Neural crest cell (in vitro differentiated cells): ENCODE measurements around the gene EIF3M. TPM values are rescaled to one million over a fixed set of nuclear protein-coding genes. Genes with fewer than 3 reads are reported as not detected.

Source experiments
- DNase-seq: peaks from one replicate; pipeline ENCODE4 v3.0.0; 2021; ENCODE audit warnings: low read depth, mixed read lengths, low spot score
- H3K27ac Mint-ChIP-seq: one replicate; pipeline ENCODE4 v1.8.0; 2021; ENCODE audit warnings: mild to moderate bottlenecking, mixed read lengths; ENCODE audit not compliant: unreplicated experiment
- H3K27me3 Mint-ChIP-seq: 2 replicates; pipeline ENCODE4 v1.8.0; 2021; ENCODE audit warnings: low read depth, mild to moderate bottlenecking, mixed read lengths
- H3K36me3 Mint-ChIP-seq: 2 replicates; pipeline ENCODE4 v1.8.0; 2021; ENCODE audit warnings: low read depth, mild to moderate bottlenecking, mixed read lengths
- H3K4me1 Mint-ChIP-seq: 2 replicates; pipeline ENCODE4 v1.8.0; 2021; ENCODE audit warnings: mixed read lengths
- H3K4me3 Mint-ChIP-seq: one replicate; pipeline ENCODE4 v1.8.0; 2021; ENCODE audit warnings: mild to moderate bottlenecking, mixed read lengths
- H3K9me3 Mint-ChIP-seq: 2 replicates; pipeline ENCODE4 v1.8.0; 2021; ENCODE audit warnings: mixed read lengths
- total RNA-seq: library from RNA; stranded (reverse); gene quantifications from 2 replicates; pipeline ENCODE4 v1.2.1, GENCODE V29; 2021
- TF ChIP-seq, protein P1 (sequence below): fragments of 200-600 bp; sonication (generic); conservative IDR thresholded peaks from 2 replicates; pipeline ENCODE4 v1.5.0; 2021; ENCODE audit warnings: antibody characterized with exemption, mild to moderate bottlenecking

EIF3M gene
- total RNA-seq, 1 donor from 2014 or later = 282 TPM

DNA sequence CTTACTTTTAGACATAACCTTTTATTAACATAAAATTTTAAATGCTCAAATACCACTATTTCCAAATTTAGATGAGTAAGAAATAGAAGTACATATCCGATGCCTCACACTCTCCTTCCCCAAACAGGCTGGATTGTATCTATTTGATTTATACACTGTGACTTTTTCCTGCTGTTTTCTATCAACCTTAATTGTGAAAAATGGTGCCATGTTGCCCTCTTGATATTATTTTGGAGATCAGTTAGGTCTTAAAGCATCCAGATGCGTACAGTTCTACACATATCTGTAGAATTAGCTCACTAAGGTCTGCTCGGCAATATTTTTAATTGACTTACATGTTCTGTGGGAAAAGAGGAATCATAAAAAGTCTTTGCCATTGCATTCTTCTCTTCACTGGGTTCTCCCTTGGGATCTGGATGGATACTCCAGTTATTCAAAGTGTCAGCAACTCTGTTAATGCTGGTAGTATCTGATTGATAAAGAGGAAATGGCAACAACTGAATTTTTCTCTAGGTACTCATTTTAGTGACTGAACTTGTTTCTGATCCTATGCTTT, 27.2 kb downstream of the EIF3M start:
- H3K27ac Mint-ChIP-seq = no peak overlapping the region
- peaks cover 32% of the 10 kb centered on the region for H3K36me3 Mint-ChIP-seq
- TF ChIP-seq, protein P1, sequence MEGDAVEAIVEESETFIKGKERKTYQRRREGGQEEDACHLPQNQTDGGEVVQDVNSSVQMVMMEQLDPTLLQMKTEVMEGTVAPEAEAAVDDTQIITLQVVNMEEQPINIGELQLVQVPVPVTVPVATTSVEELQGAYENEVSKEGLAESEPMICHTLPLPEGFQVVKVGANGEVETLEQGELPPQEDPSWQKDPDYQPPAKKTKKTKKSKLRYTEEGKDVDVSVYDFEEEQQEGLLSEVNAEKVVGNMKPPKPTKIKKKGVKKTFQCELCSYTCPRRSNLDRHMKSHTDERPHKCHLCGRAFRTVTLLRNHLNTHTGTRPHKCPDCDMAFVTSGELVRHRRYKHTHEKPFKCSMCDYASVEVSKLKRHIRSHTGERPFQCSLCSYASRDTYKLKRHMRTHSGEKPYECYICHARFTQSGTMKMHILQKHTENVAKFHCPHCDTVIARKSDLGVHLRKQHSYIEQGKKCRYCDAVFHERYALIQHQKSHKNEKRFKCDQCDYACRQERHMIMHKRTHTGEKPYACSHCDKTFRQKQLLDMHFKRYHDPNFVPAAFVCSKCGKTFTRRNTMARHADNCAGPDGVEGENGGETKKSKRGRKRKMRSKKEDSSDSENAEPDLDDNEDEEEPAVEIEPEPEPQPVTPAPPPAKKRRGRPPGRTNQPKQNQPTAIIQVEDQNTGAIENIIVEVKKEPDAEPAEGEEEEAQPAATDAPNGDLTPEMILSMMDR = no peak
- no peaks in the 10 kb centered on the region for H3K27me3 Mint-ChIP-seq
- DNase-seq = no peak
- H3K4me1 Mint-ChIP-seq = peaks cover 14% of the 10 kb centered on the region
- peaks cover 19% of the 10 kb centered on the region for H3K9me3 Mint-ChIP-seq
- H3K4me3 Mint-ChIP-seq = no peak overlapping the region

DNA sequence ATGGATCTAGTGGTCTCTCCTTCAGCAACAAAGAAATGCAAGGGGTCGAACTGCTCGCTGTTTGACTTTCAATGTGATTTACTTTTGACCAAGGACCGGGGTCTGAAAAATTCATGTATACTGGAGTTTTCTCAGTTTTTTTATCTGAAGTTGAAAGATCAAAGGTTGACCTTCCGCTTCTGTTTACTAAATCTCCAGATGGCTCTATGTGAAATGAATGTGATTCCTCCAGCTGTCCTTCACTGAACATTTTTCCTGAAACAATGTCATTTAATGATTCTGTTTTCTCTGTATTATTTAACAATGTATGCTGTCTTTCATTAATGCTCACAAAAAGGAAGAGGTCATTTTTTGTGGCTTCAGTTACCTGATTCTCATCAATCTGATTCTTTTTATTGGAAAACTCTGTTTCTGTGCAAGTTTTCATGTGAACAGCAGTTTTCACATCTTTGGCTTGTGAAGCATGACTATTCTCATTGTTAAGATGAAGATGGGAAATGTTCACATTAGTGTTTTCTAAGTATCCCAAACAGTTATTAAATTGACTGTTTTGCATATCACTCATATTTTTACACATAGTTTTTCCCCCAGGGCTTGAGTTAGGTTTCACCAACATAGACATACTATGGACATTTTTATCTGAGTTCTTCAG, 30.0 kb downstream of the EIF3M start:
- H3K9me3 Mint-ChIP-seq = peaks cover 15% of the 10 kb centered on the region
- peaks cover 14% of the 10 kb centered on the region for H3K36me3 Mint-ChIP-seq
- peaks cover 14% of the 10 kb centered on the region for H3K4me1 Mint-ChIP-seq
- no peak overlapping the region for H3K4me3 Mint-ChIP-seq
- no peaks in the 10 kb centered on the region for H3K27me3 Mint-ChIP-seq
- H3K27ac Mint-ChIP-seq = no peak overlapping the region
- TF ChIP-seq, protein P1 = no peak
- no peak for DNase-seq

GRCh38 chr11:32615422-32615821, 31.8 kb downstream of the EIF3M start:
- Mint-ChIP-seq H3K36me3 (peaks cover 5% of the 10 kb centered on the region), H3K4me3 (no peak overlapping the region), H3K4me1 (peaks cover 14% of the 10 kb centered on the region), H3K9me3 (peaks cover 5% of the 10 kb centered on the region), H3K27me3 (no peaks in the 10 kb centered on the region), H3K27ac (no peak overlapping the region)
- DNase-seq = no peak
- TF ChIP-seq, protein P1 = peak; percentile 37

- Mint-ChIP-seq H3K4me3 (no peak overlapping the region), H3K4me1 (peaks cover 14% of the 10 kb centered on the region), H3K9me3 (peaks cover 5% of the 10 kb centered on the region), H3K27ac (no peak overlapping the region), H3K36me3 (peaks cover 3% of the 10 kb centered on the region), H3K27me3 (no peaks in the 10 kb centered on the region)
- TF ChIP-seq, protein P1 = no peak
- DNase-seq = no peak
Observed at GRCh38 chr11:32616903-32617302, 33.3 kb downstream of the EIF3M start.

DNA sequence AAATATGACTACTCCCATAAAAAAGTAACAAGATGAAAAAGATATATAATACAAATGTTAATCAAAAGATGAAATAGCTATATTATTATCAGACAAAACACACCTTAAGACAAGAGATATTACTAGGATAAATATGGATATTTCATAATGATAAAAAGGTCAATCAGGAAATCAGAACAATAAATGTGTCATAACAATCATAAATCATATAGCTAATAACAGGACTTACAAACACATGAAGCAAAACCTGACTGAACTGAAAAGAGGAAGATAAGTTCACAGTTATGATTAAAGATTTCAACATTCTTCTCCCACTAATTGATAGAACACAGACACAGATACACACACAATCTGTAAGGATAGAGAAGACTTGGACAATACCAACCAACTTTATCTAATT, 47.2 kb downstream of the EIF3M start:
- Mint-ChIP-seq H3K9me3 (peaks cover 4% of the 10 kb centered on the region), H3K36me3 (no peaks in the 10 kb centered on the region), H3K27me3 (peaks cover 43% of the 10 kb centered on the region), H3K27ac (no peak overlapping the region), H3K4me1 (no peaks in the 10 kb centered on the region), H3K4me3 (no peak overlapping the region)
- TF ChIP-seq, protein P1 = no peak
- DNase-seq = no peak
